Activated CD4-positive, alpha-beta T cell treated with anti-CD3 and anti-CD28 coated beads, Interleukin-2, amount 50 U/mL, for 4 hours (primary cell): ENCODE data around the gene MYO1D.

Experiments used
- DNase-seq, 2 experiments: peaks; one replicate each; pipeline ENCODE4 v3.0.0-alpha.2; 2020

Gene MYO1D

DNA sequence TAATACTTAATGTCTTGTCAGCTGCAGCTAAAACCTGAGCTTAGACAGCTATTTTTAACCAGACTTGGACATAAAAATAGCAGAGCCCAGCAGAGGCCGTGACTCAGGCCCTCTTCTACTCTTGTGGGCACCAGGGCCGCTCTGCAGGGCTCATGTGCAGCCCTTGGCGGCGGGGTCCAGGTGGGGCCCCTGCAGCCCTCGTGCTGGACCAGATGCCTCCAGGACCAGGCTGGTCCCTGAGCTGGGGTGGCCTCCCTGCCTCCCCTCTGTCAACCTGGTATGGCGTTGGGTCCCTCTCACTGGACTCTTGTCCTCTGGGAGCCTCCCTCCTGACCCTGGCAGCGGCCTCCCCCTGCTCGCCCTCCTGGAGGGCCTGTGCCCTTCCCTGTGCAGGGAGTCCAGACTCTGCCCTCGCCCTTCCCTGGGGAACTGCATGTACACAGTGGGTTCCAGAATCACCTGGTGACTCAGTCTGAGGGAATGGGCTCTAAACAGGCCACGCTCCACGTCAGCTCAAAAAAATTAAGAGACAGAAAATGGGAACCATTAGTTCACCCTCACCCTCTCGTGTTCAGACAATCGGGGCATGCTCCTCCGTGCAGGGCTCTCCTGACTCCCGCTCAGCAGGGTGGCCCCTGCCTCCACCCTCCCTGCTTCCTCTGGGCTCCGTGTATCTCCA is 380.4 kb downstream of the MYO1D start:
- no peak for DNase-seq

DNA sequence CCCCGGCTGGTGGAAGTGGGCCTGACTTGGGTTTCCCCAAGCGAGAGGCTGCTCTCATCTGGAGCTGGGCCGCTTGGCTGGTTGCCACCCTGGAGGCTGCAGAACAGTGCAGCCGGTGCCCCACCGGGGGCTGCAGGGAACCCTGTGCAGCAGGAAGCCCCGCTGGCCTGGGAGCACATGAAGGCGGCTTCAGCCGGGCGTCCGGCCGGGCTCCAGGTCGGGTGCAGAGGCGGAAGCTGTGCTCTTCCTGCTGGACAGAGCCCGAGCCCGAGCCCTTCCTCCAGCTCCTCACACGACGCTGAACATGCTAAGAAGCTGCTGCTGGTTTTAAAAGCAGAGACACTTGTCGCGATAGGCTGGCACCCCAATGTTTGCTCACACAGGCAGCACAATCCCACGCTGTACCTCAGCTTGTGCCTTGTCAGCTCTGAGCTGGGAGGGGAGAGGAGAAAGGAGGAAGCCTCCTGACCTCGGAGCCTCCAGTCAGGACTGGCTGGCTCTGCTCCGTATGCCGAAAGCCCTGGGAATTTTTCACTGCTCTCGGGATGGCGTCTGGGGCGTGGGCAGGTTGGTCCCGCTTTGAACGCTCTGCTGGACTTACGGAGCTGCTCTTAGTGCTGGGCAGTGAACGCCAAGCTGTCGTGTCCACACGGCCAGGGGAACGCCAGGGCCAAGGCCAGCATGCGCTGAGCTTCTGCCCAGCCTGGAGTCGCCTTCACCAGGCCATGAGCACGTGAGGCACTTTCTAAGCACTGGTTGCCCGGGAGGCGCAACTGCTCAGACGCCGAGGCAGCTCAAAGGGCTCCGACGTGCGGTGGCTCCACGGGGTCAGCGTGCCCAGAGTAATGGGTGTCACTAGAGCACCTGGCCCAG is 381.3 kb downstream of the MYO1D start:
- no peak for DNase-seq

DNA sequence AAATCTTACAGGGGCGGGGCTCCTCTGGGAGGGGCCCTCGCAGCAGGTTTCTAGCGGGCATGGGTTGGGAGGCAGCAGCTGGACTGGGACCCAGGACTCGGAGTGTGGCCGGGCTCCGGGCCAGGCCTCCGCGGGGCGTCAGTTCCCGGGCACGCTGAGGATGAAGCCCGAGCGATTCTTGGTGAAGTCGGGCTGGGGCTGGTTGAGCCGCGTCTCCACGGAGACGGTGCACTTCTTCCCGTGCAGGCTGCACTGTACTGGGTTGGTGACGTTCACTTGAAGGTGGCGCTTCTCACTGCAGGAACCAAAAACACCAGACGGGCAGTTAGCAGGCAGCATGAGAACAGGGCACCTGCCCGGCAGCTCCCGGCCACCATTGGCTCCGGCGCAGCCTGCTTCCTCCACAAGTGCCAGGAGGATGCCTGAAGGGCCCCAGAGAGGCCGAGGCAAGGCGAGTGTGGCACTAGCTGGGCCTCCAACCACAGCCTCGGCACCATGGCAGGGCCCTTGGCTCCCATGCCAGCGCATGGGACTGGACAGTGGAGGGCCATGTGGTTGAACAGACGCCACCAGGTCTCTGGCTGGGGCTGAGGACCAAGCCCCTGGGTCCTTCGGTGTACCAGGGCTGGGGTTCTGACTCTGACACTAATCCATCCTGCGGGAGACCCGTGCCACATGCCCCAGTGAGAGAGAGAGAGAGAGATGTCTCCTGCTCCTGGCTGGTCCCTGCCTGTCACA is 382.1 kb downstream of the MYO1D start:
- DNase-seq: no peak

DNA sequence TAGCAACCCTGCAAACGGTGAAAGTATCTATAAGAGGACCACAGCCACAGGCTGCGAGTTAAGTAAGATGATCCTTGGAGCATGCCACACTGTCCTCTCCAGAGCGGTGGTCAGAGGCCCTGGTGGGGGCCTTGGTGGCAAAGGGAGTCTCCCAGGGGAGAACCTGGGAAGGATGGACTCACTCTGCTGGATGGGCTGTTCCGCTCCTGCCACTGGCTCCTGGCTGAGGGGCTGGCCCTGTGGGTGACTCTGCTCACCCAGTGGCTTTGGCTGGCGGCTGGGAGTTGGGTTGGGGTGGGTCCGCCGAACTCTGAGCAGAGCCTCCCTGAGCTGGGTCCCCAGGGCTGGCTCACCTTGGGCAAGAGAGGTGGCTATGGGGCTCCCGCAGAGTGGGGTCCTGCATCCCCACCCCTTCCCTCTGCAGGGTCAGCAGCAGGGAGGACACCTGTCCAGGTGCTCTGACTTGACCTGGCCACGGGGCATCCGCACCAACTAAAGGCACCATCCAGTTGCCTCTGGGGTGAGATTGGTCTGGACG is 382.9 kb downstream of the MYO1D start:
- no peak for DNase-seq

DNA sequence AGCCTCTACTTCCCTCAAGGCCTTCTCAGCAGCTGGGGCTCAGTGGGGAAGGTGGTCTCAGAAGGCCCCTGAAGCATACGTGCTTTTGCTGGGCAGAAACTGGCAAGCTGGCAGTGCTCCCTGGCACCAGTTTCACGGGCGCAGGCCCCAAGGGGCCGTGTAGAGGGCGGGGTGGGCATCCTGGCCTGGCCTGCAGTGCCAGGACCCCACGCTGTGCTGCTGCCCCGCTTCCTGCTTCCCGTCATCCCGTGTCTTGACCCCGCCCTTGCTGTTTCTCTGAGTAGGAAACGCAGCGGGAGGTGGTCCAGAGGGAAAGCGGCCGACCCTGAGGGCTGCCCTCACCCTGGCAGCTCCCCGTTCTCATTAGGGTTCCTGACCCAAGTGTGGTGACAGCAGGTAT is 383.4 kb downstream of the MYO1D start:
- no peak for DNase-seq

DNA sequence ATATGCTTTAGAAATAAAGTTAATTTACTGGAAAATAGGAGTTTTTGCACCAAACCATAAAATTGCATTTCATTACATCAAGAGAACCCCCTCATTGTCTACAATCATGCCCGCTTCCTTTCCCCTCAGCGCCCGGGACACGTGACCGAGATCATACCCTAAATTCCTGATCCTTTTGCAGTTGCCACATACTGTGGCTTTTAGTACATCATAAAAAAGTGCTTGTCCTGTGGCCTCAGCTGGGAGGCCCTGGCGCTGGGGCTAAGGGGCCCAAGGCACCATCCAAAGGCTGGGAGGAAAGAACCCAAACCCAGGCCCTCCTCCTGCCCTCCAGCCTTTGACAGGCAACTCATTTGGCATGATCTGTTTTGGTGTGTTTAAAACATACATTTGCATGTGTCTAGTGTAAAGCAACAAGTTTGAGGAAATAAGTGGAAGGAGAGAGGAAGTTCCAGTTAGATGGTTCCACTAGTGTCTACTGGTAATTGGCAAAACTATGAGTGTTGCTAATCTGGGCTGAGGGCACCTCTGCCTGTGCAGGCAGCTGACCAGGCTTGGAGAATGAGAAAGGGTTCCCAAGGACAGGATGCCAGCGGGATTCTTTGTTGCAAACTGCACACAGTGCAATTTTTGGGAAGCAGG is 384.2 kb downstream of the MYO1D start:
- DNase-seq: no peak

DNA sequence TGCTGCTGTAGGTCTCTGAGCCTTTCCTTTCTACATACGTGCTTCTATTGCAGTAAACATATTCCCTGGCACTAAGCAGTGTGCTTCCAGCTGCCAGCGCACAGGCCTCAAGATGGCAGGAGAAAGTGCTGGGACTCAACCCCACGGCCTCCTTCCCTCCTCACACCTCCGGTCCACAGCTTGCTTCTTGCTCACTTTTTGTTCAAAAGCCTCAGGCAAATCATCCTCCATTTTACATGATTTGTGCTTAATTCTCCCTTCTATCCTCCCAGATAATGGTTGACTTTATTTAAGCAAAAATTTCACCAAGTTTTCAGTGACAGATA is 384.7 kb downstream of the MYO1D start:
- no peak for DNase-seq

DNA sequence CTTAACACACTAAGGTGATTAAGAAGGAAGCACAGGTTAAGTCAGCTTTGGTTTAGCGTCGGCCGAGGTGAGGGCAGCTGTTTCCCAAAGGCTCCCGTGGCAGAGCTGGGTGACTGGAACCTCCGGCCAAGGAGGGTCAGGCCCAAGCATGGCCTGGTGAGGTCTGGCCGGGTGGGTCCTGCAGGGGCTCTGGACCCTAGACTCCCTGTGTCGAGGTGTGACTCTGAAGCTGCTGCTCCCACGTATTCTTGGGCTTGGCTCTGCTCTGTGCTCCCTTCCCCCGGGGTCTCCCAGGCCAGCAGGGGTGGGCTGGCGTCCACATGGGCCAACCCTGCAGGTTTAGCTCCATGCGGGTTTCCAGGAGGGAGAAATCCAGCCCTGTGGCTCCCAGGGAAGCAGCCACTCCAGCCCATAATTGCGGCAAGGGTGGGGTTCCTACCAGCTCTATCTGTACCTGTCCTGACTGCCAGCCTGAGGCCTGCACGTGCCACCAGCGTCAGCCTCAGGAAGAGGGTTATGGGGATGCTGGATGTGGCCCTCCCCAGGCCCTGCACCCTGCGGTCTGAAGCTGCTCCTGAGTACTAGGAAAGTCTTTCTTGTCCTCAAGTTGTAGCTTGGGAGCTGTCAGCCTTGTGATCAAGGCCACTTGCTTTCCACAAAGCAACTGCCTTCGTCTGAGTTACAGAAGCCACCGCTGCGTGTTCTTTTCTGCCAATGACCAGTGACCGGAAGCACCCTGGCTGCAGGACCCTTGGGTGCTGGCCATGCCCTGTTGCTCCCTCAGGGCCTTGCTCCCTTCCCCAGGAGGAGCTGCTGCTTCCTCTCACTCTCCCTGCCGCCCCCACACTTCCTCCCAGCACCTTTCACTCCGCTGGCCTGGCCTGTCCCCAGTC is 385.3 kb downstream of the MYO1D start:
- DNase-seq: peak in 1 of 2 experiments; percentile 14

DNA sequence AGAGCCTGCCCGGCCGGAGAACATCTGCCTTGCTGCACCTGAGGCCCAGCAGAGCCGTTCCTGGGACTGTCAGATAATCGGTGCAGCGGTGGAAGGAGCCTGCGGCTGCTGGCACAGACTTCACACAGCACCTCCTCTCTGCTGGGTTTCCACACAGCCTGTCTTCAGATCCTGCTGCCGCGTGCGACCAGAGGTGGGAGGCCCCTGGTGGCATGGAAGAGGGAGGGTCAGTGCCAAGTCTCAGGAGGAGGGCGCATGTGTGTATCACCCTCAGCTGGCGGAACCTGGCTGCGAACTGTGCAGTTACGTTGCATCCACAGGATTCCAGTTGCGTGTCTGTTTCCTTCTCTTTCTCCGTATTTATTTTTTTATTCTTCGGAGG is 386.8 kb downstream of the MYO1D start:
- DNase-seq: no peak

DNA sequence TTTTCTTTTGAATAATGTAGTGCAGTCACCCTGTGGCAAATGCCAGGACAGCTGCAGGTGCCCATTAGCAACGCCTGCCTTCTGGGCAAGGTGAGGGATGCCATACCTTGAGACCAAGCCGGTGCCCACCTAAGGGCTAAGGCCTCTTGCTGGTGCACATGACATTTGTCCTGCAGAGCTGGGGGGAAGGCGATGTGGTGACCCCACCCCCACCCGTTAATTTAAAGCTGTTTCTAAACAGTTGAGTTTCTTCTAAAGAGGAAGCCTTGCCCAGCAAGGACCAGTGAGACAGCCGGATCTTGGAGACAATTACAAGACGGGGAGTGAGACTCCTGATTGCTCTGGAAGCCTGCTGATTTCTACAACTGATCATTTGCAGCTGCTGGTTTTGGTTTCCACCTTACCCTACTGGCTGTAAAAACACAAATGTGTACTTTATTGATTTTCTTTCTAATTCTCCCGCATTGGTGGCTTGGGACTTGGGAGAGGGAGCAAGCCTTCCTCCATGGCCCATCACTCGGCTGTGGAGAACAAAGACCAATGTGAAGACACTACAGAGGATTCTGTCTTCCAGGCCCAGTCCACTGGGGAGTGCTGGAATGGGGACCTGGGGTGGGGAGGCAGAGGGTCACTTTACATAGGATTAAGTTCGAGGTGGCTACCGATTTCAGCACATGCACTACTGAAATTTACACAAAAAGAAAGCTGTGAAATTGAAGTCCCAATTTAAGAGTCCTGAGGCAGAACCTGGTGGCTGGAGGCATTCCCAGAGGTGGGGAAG is 387.4 kb downstream of the MYO1D start:
- DNase-seq: no peak

DNA sequence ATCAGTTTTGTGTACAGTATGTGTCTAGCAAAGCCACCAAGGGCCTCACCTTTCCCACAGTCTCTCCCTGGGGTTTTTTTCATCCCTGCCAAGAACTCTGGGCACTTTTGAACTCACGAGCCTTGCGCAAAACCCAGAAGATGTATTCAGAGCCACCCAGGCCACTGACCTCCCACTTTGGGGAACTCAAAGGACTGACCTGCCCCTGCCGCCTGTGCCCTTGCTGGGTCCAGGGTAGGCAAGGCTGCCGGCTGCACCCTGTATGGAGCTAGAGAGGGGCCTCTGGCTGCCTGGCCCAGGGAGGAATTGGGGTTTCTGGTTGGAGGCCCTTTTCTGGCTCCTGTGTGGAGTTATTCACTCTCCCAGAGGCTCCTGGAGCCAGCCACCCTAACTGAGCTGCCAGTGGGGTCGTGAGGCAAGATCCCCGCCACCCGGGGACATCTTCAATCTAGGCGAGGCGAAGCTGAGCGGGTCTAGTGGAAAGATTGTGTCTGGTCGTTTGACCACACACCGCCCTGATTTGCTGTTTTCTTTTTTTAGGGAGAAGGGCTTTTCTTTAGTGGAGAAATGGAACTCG is 388.2 kb downstream of the MYO1D start:
- no peak for DNase-seq

DNA sequence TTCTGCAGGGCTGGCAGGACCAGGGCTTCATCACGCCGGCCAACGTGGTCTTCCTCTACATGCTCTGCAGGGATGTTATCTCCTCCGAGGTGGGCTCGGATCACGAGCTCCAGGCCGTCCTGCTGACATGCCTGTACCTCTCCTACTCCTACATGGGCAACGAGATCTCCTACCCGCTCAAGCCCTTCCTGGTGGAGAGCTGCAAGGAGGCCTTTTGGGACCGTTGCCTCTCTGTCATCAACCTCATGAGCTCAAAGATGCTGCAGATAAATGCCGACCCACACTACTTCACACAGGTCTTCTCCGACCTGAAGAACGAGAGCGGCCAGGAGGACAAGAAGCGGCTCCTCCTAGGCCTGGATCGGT is 388.8 kb downstream of the MYO1D start:
- DNase-seq: no peak

DNA sequence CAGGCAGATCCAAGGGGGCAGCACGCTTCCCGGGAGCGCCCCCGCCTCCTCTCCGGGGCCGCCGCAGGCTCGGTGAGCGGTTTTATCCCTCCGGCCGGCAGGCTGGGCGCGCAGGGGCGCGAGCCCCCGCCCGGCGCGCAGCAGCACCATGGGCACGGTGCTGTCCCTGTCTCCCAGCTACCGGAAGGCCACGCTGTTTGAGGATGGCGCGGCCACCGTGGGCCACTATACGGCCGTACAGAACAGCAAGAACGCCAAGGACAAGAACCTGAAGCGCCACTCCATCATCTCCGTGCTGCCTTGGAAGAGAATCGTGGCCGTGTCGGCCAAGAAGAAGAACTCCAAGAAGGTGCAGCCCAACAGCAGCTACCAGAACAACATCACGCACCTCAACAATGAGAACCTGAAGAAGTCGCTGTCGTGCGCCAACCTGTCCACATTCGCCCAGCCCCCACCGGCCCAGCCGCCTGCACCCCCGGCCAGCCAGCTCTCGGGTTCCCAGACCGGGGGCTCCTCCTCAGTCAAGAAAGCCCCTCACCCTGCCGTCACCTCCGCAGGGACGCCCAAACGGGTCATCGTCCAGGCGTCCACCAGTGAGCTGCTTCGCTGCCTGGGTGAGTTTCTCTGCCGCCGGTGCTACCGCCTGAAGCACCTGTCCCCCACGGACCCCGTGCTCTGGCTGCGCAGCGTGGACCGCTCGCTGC is 389.3 kb downstream of the MYO1D start:
- peak in 1 of 2 experiments; percentile 15 for DNase-seq

DNA sequence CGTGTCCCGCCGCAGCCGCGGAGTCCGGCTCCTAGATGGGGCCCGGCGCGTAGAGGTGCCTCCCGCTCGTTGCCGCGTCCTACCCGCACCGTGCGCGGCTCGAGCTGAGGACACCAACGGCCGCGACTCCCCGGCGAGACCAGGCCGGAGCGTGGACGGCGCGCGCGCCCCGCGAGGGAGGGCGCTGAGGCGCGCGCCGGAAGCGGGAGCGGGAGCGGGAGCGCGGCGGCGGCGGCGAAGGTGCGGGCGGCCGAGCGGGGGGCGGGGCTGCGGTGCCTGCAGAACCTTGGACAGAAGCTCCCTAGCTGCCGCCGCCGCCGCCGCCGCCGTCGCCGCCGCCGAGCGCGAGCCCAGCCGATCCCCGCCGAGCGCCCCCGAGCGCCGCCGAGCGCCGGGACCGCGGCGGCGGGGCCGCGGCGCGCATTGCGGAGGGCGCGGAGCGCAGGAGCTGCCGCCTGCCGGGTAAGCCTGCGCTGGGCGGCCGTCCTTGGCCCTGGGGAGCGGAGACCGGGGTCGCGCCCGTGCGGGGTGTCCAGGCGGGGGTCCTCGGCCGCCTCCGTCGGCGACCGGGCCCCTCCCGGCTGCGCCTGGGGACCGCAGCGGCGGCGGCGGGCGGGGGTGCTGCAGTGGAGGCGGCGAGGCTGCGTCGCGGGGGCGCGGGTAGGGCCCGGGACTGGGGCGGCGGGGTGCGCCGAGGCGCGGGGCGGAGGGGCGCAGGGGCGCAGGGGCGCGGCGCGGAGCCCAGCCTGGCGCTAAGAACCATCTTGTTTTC is 390.0 kb downstream of the MYO1D start, which contains the start of gene CDK5R1:
Gene CDK5R1 (plus strand): TSS at position 293 of the 772 bp plus-strand sequence. CDS start 628 bp downstream, outside the sequence.
- peak; percentile 61 to 62 for DNase-seq

DNA sequence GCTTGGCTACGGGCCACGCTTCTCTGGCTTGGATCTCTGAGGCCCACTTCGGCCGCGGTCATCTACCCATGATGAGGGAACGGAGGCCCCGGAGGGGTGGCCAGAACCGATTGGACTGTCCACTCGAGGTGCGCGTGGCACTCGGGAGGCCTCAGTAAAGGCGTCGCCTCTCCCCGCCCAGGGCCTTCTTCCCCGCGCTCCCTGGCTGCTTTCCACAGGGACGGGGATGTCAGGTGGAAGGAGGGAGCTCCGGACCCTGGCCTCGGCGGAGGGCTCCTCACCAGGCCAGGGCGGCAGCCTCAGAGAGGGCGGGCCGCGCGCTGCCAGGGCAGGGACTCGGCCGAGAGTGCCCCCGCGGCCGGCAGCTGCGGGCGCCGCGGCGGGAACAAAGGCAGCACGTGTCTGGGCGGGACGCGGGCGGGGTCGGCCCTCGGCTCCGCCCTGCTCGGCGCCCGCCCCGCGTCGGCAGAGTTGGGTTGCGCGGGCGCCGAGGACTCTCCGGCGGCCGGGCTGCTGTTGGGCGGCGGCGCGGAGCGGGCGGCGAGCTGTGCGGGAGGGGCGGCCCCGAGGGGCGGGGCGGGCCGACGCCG is 390.7 kb downstream of the MYO1D start:
- peak; percentile 53 to 60 for DNase-seq

DNA sequence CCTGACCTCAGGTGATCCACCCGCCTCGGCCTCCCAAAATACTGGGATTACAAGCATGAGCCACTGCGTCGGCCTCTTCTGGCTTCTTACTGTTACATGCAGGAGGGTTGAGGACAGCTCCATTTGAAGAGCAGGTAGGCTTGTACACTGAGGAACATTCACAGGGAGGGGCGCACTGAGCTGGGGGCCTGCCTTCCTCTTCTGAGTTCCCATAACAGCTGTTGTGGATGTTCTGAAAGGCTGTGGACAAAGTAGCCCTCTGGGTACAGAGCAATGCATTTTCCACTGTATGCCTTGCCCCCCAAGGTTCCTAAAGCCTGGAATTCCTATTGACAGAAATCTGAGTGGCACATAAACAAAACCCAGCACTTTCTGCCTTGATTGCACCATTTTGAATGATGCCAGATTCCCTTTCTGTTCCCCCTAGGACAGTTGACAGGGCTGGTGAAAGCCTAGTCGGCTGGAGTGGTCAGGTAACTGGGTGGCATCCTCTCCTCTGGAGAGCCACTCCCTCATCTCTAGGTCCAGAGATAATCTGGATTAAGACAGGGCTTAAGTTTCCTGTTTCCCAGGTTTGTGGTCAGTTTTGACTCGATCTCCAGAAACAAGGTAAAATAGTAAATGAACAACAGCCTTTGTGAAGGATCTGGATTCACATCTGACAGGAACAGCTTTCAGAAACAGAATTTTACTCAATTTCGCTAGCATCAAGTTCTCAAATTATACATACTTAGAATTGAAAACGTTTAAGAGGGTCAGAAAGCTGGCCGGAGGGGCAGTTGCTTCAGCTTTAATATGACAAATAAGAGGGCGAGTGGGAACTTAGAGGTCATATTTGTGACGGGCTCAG is 391.4 kb downstream of the MYO1D start:
- DNase-seq: no peak

DNA sequence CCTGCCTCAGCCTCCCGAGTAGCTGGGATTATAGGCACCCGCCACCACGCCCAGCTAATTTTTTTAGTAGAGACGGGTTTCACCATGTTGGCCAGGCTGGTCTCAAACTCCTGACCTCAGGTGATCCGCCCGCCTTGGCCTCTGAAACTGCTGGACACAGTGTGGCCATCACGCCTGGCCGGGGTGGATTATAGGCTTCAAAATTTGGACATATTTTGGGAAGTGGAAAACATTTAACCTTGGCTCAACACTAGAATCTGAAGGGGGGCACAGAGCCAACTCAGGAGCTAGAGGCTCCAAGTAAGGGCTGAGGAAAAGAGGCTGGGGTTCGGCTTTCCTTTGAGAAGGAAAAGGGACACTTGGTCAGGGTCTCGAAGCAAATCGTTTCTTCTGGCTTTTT is 392.3 kb downstream of the MYO1D start:
- DNase-seq: no peak

DNA sequence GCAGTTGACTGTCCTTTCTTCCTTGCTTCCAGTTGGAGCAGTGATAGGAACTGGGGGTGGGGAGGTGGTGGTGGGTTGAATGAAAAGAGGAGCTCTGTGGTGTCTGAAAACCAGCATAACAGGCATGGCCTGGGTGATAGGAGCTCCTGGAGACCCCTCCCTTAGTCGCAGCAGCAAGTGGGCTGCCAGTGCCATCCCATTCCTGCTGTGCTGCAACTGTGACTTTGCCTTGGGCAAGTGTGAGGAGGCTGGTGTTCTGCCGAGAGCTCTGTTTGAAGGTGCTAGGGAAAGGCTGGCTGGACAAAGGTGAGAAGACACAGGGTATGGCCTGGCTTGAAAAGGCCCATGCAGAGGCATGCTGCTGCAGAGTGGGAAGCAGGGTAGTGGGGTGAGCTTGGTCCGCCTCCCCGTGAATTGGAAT is 392.9 kb downstream of the MYO1D start:
- DNase-seq: no peak
